HG03469 (cell line): ENCODE data around the gene CLMN.

Source experiments
- ATAC-seq: cut with Tn5 transposase; IDR thresholded peaks from one replicate; pipeline ENCODE4 v1.9.1; 2021; ENCODE audit warnings: mild to moderate bottlenecking, moderate library complexity, moderate number of reproducible peaks; ENCODE audit not compliant: unreplicated experiment

CLMN gene

GRCh38 chr14:95319312-95320077 lies at the start of gene CLMN:
Gene CLMN (minus strand): TSS chr14:95319908. CDS start chr14:95319792, 116 bp downstream.
- no peak for ATAC-seq

GRCh38 chr14:95365401-95365800 lies 45.7 kb upstream of the CLMN start:
- ATAC-seq: no peak

DNA sequence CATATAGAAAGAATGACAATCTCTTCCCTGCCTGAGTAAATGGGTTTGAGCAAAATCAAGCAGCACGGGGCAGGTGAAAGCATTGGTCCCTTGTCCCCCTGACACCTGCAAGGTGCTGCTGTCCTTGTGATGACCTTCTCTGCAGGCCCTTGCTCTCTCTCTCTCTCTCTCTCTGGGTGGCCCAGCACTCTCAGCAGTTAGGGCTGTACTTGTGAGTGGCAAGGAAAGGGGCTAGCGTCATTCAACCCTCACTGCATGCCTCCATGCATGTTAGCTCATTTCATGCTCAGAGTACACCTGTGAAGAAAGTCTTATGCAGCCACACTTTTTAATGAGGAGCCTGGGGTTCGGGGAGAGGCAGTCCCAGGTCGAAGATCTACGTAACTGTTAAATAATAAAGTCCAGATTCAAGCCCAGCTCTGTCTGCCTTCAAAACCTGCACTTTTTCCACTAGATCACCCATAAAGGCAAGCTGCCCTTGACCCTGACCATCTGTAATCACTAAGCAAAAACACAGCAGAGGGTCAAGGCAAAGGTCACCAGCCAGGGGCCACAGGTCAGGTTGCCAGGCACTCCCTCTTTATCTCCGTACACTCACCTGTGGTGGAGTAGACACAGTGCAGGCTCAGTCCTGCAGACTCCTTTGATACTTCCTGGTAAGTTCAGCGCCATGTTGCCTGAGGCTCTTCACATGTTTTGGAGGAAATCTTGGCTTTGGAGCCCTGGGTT lies 44.9 kb upstream of the CLMN start:
- no peak for ATAC-seq

DNA sequence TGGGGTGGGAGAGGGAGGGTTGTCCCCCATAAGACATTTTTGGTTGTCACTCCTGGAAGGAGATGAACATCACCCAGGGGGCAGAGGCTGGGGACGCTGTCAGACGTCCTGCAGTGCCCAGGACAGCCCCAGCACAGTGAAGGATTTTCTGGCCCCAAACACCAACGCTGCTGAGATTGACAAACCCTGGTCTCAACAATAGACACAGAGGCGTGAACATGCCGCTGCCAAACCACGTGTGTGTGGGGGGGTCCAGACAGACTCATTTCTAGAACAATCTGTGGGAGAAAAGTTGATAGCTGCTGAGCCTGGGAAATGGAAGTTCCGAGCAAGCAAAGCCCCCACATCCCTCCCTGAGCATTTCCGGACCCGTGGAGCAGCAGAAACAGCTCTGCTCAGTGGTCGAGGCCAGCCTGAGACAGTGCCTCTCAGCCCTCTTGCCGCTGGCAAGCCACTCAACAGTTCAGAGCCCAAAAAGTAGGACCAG lies 43.8 kb upstream of the CLMN start:
- no peak for ATAC-seq

DNA sequence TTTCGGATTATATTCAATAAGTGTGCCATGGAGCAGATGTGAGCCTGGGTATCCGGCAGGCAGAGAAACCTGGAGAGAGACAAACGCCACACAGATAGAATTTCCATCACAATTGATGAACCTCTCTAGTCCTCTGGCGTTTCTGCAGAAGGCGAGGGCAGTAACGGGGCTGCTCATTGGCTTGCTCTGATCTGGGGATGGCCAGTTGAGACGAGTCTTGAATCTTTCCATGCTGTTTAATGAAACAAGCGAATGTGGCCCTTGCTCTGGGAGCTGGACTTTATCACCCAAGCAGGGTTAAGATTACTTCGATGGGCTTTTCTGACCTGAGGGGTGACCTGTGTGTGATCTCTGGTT lies 42.4 kb upstream of the CLMN start:
- ATAC-seq: no peak

- ATAC-seq: no peak
Observed at GRCh38 chr14:95361373-95362137, 41.8 kb upstream of the CLMN start.

DNA sequence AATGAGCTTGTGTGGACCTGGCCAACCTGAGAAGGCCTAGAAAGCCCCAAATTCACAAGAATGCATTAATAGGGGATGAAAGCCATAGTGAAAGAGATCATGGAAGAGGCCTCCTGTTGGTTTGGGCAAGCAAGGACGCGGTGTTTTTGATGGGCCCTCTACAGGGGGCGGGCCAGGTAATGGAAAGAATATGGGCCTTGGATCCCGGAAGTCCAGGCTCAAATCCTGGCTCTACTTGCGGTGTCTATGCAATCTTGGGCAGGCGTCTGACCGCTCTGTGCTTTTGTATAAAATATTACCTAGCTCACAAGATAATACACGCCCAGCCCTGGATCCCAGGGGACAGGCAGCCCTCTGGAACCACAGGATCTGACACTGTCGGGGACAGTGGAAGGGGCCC lies 41.1 kb upstream of the CLMN start:
- ATAC-seq: no peak

GRCh38 chr14:95359994-95360826 lies 40.5 kb upstream of the CLMN start:
- ATAC-seq: no peak

DNA sequence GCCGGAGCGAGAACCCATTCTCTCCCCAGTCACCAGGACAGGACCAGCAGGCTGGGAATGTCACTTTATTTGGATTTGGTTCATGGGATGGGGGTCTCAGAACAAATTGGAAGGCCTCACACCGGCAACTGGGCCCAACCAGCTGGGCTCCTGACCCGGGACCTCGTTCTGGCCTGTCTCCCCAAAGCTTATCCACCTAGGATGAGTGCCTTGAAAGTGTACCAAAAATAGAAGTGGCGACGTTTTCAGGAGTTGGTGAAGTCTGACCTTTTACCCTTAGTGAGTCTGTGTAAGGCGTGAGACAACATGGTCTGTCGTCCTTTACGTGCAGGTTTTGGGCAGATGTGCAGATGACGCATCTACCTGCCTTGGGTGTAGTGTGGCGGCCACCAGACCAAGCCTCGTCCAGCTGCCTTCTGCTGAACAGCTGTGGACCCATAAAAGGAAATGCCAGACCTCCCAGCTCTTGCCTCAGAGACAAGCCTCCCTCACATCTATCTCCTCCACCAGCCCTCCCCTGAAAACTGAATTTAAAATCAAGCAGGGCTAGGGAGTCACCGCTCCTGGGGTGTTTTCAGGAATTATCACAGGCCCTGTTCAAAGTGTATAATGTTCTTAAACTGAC lies 36.6 kb upstream of the CLMN start:
- no peak for ATAC-seq

DNA sequence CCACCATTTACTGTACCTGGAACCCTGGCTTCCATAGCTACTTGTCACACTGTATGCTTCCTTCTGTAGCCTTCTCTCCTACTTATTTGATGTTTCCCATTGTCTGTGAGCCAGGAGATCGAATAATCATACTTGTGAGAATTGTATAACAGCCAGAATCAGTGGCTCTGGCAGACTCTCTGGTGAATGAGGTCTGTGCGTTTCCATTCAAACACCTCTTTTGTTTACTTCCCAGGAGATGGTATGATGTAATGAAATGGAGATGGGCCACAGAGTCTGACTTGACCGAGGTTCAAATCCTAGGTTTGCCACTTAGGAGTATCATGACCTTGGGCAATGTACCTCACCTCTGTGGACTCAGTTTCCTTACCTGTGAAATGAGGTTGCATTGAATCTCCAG lies 35.7 kb upstream of the CLMN start:
- ATAC-seq: no peak

GRCh38 chr14:95354834-95355233 lies 35.1 kb upstream of the CLMN start:
- ATAC-seq: no peak

DNA sequence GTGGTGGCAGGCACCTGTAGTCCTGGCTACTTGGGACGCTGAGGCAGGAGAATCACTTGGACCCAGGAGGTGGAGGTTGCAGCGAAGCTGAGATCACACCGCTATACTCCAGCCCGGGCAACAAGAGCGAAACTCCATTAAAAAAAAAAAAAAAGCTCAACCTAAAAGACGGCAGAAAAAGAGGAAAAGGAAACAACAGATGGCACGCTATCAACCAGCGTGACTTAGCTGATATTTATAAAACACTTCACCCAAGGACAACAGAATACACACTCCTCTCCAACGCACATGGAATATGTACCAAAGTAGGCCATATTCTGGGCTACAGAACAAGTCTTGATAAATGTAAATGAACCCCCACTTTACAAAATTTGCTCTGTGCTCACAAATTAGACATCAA lies 34.0 kb upstream of the CLMN start:
- ATAC-seq: no peak

DNA sequence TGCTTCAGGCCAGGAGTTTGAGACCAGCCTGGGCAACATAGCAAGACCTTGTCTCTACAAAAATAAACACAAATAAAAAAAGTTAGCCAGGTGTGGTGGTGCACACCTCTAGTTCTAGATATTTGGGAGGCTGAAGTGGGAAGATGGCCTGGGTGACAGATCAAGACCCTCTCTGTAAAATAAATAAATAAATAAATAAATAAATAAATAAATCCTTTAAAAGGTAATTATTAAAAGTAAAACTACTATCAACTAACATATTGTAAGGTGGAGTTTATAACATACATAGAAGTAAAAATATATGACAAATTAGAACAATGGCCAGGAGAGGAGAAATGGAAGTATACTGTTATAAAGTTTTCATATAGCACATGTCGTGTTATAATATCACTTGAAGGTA lies 33.3 kb upstream of the CLMN start:
- no peak for ATAC-seq

- no peak for ATAC-seq
Observed at GRCh38 chr14:95352481-95352880, 32.8 kb upstream of the CLMN start.

DNA sequence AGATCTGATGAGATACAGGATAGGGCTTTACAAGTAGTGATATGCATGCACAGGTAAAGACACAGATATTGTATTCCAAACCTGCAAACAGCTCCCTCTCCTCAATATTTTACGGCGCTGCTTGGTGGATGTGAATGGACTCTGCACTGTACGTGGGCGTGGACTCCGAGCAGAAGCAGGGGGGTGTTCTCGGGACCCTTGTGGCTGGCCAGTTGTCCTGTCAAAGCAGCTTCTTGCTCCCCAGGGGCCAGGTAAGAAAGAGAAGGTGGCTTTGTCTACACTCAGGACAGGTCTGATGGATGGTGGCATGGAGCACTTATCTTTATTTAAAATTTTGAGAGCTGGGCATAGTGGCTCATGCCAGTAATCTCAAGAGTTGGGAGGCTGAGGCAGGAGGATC lies 29.5 kb upstream of the CLMN start:
- no peak for ATAC-seq

- ATAC-seq: no peak
Observed at GRCh38 chr14:95348395-95349080, 28.8 kb upstream of the CLMN start.

DNA sequence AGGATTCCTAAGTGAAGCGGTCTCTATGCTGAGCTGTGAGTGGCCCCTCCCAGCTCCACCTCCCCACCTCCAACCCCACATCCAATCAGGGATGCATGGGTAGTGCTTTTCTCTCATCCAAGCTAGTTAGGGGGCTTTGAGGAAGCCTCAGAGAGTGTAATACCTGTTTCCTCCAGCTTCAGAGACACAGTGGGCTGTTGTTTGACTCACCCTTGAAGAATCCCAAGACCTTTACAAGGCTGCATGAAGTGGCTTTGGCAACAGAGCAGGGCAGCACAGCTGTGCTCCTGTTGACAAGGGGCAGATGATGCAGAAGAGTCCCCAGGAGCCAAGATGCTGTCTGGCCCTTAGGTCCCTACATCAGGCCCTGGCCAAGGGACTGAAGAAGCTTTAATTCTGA lies 27.1 kb upstream of the CLMN start:
- ATAC-seq: no peak

GRCh38 chr14:95346266-95346665 lies 26.6 kb upstream of the CLMN start:
- no peak for ATAC-seq

- no peak for ATAC-seq
Observed at GRCh38 chr14:95345032-95345431, 25.3 kb upstream of the CLMN start.

DNA sequence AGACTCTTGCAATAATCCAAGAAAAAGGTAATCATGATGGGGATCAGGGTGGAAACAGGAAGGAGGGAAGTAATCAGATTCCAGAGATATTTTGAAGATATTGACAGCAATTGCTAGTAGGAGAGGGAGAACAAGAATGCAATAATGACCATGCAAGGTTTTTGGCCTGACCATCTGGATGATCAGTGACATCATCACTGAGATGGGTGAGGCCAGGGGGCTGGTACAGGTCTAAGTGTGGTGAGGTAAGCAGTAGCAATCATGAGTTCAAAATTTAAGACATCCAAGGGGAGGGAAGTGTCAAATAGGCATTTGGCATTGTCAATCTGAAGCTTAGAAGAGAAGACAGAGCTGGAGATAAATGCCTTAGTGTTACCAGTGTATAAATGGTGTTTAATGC lies 24.8 kb upstream of the CLMN start:
- ATAC-seq: no peak
